ENCODE measurements around the gene KCTD3. TPM values are rescaled to one million over a fixed set of nuclear protein-coding genes. Genes with fewer than 3 reads are reported as not detected.

KCTD3 gene
- total RNA-seq, 1 experiment from 2014 or later = 39.3 TPM

DNA sequence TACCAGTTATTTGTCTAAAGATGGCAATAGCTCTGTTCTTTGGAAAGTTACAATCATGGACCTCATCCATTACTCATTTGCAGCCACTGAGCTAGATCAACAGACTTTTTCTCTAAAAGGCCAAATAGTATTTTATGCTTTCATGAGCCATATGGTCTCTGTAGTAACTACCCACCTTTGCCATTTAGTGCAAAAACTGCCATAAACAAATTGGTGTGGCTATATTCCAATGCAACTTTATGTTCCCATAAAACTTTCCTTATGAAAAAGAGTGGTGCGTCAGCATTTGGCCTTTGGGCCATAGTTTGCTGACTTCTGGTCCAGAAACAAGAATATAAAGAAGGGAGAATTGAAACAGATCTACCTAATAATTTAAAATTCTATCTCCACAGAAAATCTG is 20.1 kb upstream of the KCTD3 start:
- H3T11ph ChIP-seq (ENCODE audit: low read length) = no peak overlapping the region
- no CpG with 5 or more reads among the region's 1 CpG for WGBS (ENCODE audit: extremely low coverage, insufficient read length, low lambda C conversion rate)
- no peak overlapping the region for H2BK120ac ChIP-seq (ENCODE audit: low read depth, low read length, poor library complexity, severe bottlenecking)
- H2AFZ ChIP-seq (ENCODE audit: low read length) = no peak overlapping the region
- H3K23ac ChIP-seq (ENCODE audit: insufficient read length, low read depth, low read length) = no peak overlapping the region
- H3K23me2 ChIP-seq (ENCODE audit: insufficient read length, low read depth, low read length, poor library complexity, severe bottlenecking) = no peaks in the 10 kb centered on the region
- H2BK5ac ChIP-seq (ENCODE audit: insufficient read length, low read length) = no peak overlapping the region
- H3K56ac ChIP-seq (ENCODE audit: insufficient read length, low read depth, low read length) = no peak overlapping the region
- no peaks in the 10 kb centered on the region for H3K79me1 ChIP-seq (ENCODE audit: insufficient read depth, low read depth, low read length, poor library complexity, severe bottlenecking)
- no peak overlapping the region for H2AK5ac ChIP-seq (ENCODE audit: insufficient read length, low read length)
- no peak overlapping the region for H3K14ac ChIP-seq (ENCODE audit: insufficient read depth, low read length)
- Mint-ChIP-seq H3K9me3 (peaks cover 3 to 11% of the 10 kb centered on the region in 2 experiments; a peak in 4 of 5 replicates), H3K27ac (no peak overlapping the region), H3K27me3 (ENCODE audit: low read depth) (no peaks in the 10 kb centered on the region), H3K36me3 (ENCODE audit: insufficient read depth in 1 of 3, low read depth in 3 of 3) (peaks cover 0 to 6% (median 0%) of the 10 kb centered on the region in 3 experiments; a peak in 1 of 7 replicates), H3K4me3 (no peak overlapping the region), H3K4me1 (no peaks in the 10 kb centered on the region)
- no peak overlapping the region for H4K91ac ChIP-seq (ENCODE audit: insufficient read length, low read depth, low read length)
- H2BK12ac ChIP-seq (ENCODE audit: insufficient read length, low read depth, low read length) = no peak overlapping the region
- no peak overlapping the region for H3K18ac ChIP-seq (ENCODE audit: insufficient read length, low read depth, low read length)
- no peak overlapping the region for H3K4me2 ChIP-seq (ENCODE audit: insufficient read depth, insufficient read length, low read length)
- H4K8ac ChIP-seq (replicated peaks; ENCODE audit: insufficient read length, low read depth, low read length) = no peak overlapping the region
- no peak overlapping the region for H3K27ac ChIP-seq (ENCODE audit: insufficient read length, low read depth, low read length)
- H3K27me3 ChIP-seq (ENCODE audit: insufficient read depth, low read length) = no peaks in the 10 kb centered on the region
- no peak overlapping the region for H4K5ac ChIP-seq (ENCODE audit: insufficient read length, low read depth, low read length)
- H3K4ac ChIP-seq (ENCODE audit: low read depth, low read length) = no peak overlapping the region
- no peaks in the 10 kb centered on the region for H3K79me2 ChIP-seq (ENCODE audit: insufficient read depth, low read length)
- peaks cover 5% of the 10 kb centered on the region for H3K9me3 ChIP-seq (ENCODE audit: control insufficient read depth, low read depth, low read length)
- no peaks in the 10 kb centered on the region for H3K4me1 ChIP-seq (ENCODE audit: insufficient read depth, low read length)
- TF ChIP-seq, protein P1, sequence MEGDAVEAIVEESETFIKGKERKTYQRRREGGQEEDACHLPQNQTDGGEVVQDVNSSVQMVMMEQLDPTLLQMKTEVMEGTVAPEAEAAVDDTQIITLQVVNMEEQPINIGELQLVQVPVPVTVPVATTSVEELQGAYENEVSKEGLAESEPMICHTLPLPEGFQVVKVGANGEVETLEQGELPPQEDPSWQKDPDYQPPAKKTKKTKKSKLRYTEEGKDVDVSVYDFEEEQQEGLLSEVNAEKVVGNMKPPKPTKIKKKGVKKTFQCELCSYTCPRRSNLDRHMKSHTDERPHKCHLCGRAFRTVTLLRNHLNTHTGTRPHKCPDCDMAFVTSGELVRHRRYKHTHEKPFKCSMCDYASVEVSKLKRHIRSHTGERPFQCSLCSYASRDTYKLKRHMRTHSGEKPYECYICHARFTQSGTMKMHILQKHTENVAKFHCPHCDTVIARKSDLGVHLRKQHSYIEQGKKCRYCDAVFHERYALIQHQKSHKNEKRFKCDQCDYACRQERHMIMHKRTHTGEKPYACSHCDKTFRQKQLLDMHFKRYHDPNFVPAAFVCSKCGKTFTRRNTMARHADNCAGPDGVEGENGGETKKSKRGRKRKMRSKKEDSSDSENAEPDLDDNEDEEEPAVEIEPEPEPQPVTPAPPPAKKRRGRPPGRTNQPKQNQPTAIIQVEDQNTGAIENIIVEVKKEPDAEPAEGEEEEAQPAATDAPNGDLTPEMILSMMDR (conservative IDR thresholded peaks at IDR 0.05) = no peak
- DNase-seq = no peak
- no peak overlapping the region for H3K9ac ChIP-seq (ENCODE audit: extremely low read depth, insufficient read length, low read length)
- H4K20me1 ChIP-seq (ENCODE audit: control insufficient read depth, insufficient read depth, insufficient read length) = no peaks in the 10 kb centered on the region
- no peak overlapping the region for H2BK20ac ChIP-seq (ENCODE audit: low read depth, low read length, poor library complexity, severe bottlenecking)
- no peak overlapping the region for H2BK15ac ChIP-seq (ENCODE audit: low read depth, low read length)

All from H9 (cell line).